PFSK-1 (cell line): ENCODE results near the gene C22orf31.

Experiments
- POLR2AphosphoS5 ChIP-seq: IDR thresholded peaks from 2 replicates; pipeline ENCODE4 v1.6.1; 2012; ENCODE audit warnings: low read depth, mild to moderate bottlenecking, control low read depth, low read length, moderate library complexity
- SIN3A ChIP-seq: IDR thresholded peaks from 2 replicates; pipeline ENCODE4 v1.6.1; 2012; ENCODE audit warnings: mild to moderate bottlenecking, low read length, moderate library complexity, borderline replicate concordance; ENCODE audit not compliant: insufficient read depth
- TF ChIP-seq, protein P1 (sequence below), 2 experiments: IDR thresholded peaks; 2 replicates each; pipeline versions ENCODE4 v1.6.1 to v1.8.0; 2011 to 2012; ENCODE audit warnings: low read depth in 2 of 2, low read length in 2 of 2, control low read depth in 1 of 2, inconsistent platforms in 1 of 2, mild to moderate bottlenecking in 1 of 2, moderate library complexity in 1 of 2; ENCODE audit not compliant: insufficient read depth in 1 of 2

DNA sequence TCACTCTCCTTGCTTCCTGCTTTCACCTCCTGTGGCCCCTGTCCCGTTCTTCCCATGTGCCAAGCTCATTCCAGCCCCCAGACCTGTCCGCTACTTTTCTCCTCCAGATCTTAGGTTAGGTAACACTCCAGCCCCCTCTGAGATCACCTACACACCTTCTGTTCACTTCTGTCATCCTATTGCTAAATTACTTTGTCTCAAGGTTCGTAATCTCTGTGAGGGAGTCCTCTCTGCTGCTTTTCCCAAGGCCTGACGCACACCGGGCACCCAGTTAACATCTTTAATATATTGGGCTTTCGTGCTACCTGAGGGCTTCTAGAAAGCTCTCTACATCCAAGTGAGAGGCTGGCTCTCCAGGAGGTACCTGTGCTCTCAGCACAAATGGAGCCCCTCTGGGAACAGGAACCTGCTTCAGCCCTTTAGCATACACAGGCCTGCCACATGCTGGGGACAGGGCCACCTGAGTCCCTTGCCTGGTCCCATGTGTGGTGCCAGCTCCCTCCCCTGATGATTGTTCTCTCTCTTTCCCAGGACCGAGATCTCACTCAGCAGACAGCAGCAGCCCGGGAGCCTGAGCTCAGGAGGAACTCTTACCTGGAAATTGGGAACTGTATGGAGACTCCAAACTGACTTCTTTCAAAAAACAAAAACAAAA, 8.5 kb downstream of the C22orf31 start:
- TF ChIP-seq POLR2AphosphoS5 (no peak), SIN3A (no peak)
- TF ChIP-seq, protein P1, sequence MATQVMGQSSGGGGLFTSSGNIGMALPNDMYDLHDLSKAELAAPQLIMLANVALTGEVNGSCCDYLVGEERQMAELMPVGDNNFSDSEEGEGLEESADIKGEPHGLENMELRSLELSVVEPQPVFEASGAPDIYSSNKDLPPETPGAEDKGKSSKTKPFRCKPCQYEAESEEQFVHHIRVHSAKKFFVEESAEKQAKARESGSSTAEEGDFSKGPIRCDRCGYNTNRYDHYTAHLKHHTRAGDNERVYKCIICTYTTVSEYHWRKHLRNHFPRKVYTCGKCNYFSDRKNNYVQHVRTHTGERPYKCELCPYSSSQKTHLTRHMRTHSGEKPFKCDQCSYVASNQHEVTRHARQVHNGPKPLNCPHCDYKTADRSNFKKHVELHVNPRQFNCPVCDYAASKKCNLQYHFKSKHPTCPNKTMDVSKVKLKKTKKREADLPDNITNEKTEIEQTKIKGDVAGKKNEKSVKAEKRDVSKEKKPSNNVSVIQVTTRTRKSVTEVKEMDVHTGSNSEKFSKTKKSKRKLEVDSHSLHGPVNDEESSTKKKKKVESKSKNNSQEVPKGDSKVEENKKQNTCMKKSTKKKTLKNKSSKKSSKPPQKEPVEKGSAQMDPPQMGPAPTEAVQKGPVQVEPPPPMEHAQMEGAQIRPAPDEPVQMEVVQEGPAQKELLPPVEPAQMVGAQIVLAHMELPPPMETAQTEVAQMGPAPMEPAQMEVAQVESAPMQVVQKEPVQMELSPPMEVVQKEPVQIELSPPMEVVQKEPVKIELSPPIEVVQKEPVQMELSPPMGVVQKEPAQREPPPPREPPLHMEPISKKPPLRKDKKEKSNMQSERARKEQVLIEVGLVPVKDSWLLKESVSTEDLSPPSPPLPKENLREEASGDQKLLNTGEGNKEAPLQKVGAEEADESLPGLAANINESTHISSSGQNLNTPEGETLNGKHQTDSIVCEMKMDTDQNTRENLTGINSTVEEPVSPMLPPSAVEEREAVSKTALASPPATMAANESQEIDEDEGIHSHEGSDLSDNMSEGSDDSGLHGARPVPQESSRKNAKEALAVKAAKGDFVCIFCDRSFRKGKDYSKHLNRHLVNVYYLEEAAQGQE (IDR thresholded peaks at IDR 0.05; ENCODE audit: insufficient read depth in 1 of 2, low read depth in 2 of 2, low read length in 2 of 2) = no peak
